PC-3 (cell line): ENCODE results near the gene POPDC2. TPM values are rescaled to one million over a fixed set of nuclear protein-coding genes. Genes with fewer than 3 reads are reported as not detected.
A peak's percentile ranks its signal among the peaks of the same experiment; 100 is the strongest.

ENCODE experiments used
- ATAC-seq: fragments of 200-7000 bp; cut with Tn5 transposase; 2 replicates; pipeline ENCODE4 v1.9.1; 2020; ENCODE audit warnings: mild to moderate bottlenecking, moderate library complexity
- Bru-seq: library from RNA; stranded (reverse); fragments of 400-500 nt; gene quantifications from one replicate; lab custom pipeline; 2021; lab: Mats Ljungman, UMichigan
- BruChase-seq, 2 experiments: library from RNA; stranded (reverse); fragments of 400-500 nt; gene quantifications; one replicate each; lab custom pipeline; 2021; lab: Mats Ljungman, UMichigan
- BruUV-seq: library from RNA; stranded (reverse); fragments of 400-500 nt; replicated peaks from 2 replicates; lab custom pipeline; 2021; lab: Mats Ljungman, UMichigan
- CTCF ChIA-PET: fragments of 300-600 bp; sonication (Branson Sonifier 250); formaldehyde crosslinking; loops from one replicate; lab custom pipeline; 2022; ENCODE audit warnings: antibody characterized with exemption; lab: Charles Lee
- POLR2A ChIA-PET: fragments of 300-600 bp; sonication (Branson Sonifier 250); formaldehyde crosslinking; loops from one replicate; lab custom pipeline; 2022; ENCODE audit warnings: antibody characterized with exemption; ENCODE audit not compliant: unreplicated experiment; lab: Charles Lee
- DNase-seq: peaks from one replicate; pipeline ENCODE4 v3.0.0-alpha.2; 2015
- H2AFZ ChIP-seq: fragments of 300-600 bp; sonication (generic); 2 replicates; pipeline ENCODE4 v1.6.0; 2016; ENCODE audit warnings: antibody characterized with exemption, low read length
- H3F3A ChIP-seq: fragments of 300-600 bp; sonication (generic); one replicate; pipeline ENCODE4 v1.6.0; 2017; ENCODE audit warnings: antibody characterized with exemption, low read length, control low read depth, mild to moderate bottlenecking; ENCODE audit not compliant: unreplicated experiment
- H3K27ac ChIP-seq: fragments of 300-600 bp; sonication (generic); 2 replicates; pipeline ENCODE4 v1.5.1; 2016; ENCODE audit warnings: mild to moderate bottlenecking, low read length
- H3K27me3 ChIP-seq: fragments of 300-600 bp; sonication (generic); 2 replicates; pipeline ENCODE4 v1.6.1; 2016; ENCODE audit warnings: low read length, mixed read lengths
- H3K36me3 ChIP-seq: fragments of 300-600 bp; sonication (generic); 2 replicates; pipeline ENCODE4 v1.6.1; 2016; ENCODE audit warnings: low read depth, mixed run types, low read length, mixed read lengths
- H3K4me1 ChIP-seq: fragments of 300-600 bp; sonication (generic); 2 replicates; pipeline ENCODE4 v1.5.1; 2016; ENCODE audit warnings: low read length; ENCODE audit not compliant: insufficient read depth
- H3K4me2 ChIP-seq: fragments of 300-600 bp; sonication (generic); 2 replicates; pipeline ENCODE4 v1.6.0; 2016; ENCODE audit warnings: low read length
- H3K4me3 ChIP-seq: fragments of 300-600 bp; sonication (generic); 2 replicates; pipeline ENCODE4 v1.5.1; 2016; ENCODE audit warnings: mild to moderate bottlenecking, low read length, mixed read lengths
- H3K79me2 ChIP-seq: fragments of 300-600 bp; sonication (generic); 2 replicates; pipeline ENCODE4 v1.6.1; 2017; ENCODE audit warnings: low read length, mixed read lengths
- H3K9ac ChIP-seq: fragments of 300-600 bp; sonication (generic); 2 replicates; pipeline ENCODE4 v1.6.0; 2016; ENCODE audit warnings: mild to moderate bottlenecking, low read length
- H3K9me2 ChIP-seq: fragments of 300-600 bp; sonication (generic); replicated peaks from 2 replicates; pipeline ENCODE4 v1.6.1; 2016; ENCODE audit warnings: mixed run types, low read length, mixed read lengths
- H3K9me3 ChIP-seq: fragments of 300-600 bp; sonication (generic); 2 replicates; pipeline ENCODE4 v1.6.1; 2016; ENCODE audit warnings: low read length, mixed read lengths
- H4K20me1 ChIP-seq: fragments of 300-600 bp; sonication (generic); 2 replicates; pipeline ENCODE4 v1.6.1; 2016; ENCODE audit warnings: low read length, mixed read lengths
- CTCF ChIP-seq: fragments of 300-600 bp; sonication (generic); conservative IDR thresholded peaks from 2 replicates; pipeline ENCODE4 v1.5.1; 2017; ENCODE audit warnings: antibody characterized with exemption, low read depth, mild to moderate bottlenecking, low read length
- EZH2 ChIP-seq: fragments of 300-600 bp; sonication (generic); IDR thresholded peaks from one replicate; pipeline ENCODE4 v1.6.1; 2017; ENCODE audit warnings: antibody characterized with exemption, mild to moderate bottlenecking, low read length; ENCODE audit not compliant: unreplicated experiment
- EZH2phosphoT487 ChIP-seq: fragments of 300-600 bp; sonication (generic); IDR thresholded peaks from 2 replicates; pipeline ENCODE4 v1.6.1; 2018; ENCODE audit warnings: mild to moderate bottlenecking, antibody characterized with exemption, low read length, borderline replicate concordance
- intact Hi-C: fragments of 100-400 bp; cut with micrococcal nuclease; formaldehyde crosslinking; loops from 2 replicates; pipeline ENCODE4 v1.9.0; 2023
- long read RNA-seq: library from polyadenylated mRNA; unstranded; transcript quantifications from one replicate; pipeline ENCODE4 v2.0.0, GENCODE V29; 2021; ENCODE audit not compliant: unreplicated experiment
- total RNA-seq: library from RNA; depleted of rRNA; stranded (reverse); fragments of >200 nt; gene quantifications from 2 replicates; pipeline ENCODE4 v1.2.3, GENCODE V29; 2014; rRNA removed

The POPDC2 gene
- total RNA-seq (0.62 and 0.98 TPM in 2 replicates), Bru-seq, nascent RNA (percentile 47 among the genes with signal in this experiment), BruChase-seq, experiment 1, labeled RNA remaining after a 6-hour chase (percentile 59 among the genes with signal in this experiment), BruChase-seq, experiment 2, labeled RNA remaining after a 2-hour chase (percentile 65 among the genes with signal in this experiment)
- long read RNA-seq, partial matches to known transcripts, result 1 of 7 reads
- long read RNA-seq, other reads (novel, unspliced or antisense), result 6 of 7 reads

GRCh38 chr3:119660474-119661440, at the start of gene POPDC2:
TSS of gene POPDC2 (minus strand) at chr3:119660589. CDS start at chr3:119660423, 166 bp downstream.
- H3K9ac ChIP-seq, result no peak within 1 kb of the TSS
- no peaks in the 10 kb centered on the region for H3K9me3 ChIP-seq
- no peak within 1 kb of the TSS for H3K4me3 ChIP-seq
- no peak for ATAC-seq
- ChIA-PET CTCF (no interaction called here), POLR2A (interaction anchor here (0.9 kb wide), 1 partner anchor 16 kb away, joined by 5 read pairs; no protein-coding TSS in a partner anchor)
- H4K20me1 ChIP-seq, result no peaks in the 10 kb centered on the region
- H2AFZ ChIP-seq, result no peak within 1 kb of the TSS
- no peak for TF ChIP-seq EZH2
- TF ChIP-seq CTCF, result no peak
- TF ChIP-seq EZH2phosphoT487, result no peak
- no peaks in the 10 kb centered on the region for H3K27me3 ChIP-seq
- no peaks in the 10 kb centered on the region; the same call in 1 of the 2 replicates for H3K9me2 ChIP-seq
- peak within 1 kb of the TSS; percentile 4; the same call in 1 of the 2 replicates for H3K27ac ChIP-seq
- intact Hi-C loops, result loop anchor here (5.0 kb wide), 1 partner anchor 158 kb away; no protein-coding TSS in a partner anchor
- peaks cover 18% of the 10 kb centered on the region for H3F3A ChIP-seq
- DNase-seq, result no peak
- no peak within 1 kb of the TSS for H3K4me2 ChIP-seq
- BruUV-seq, result no TSS peak
- H3K36me3 ChIP-seq, result no peaks in the 10 kb centered on the region
- peaks cover 48% of the 10 kb centered on the region for H3K4me1 ChIP-seq
- H3K79me2 ChIP-seq, result no peaks in the 10 kb centered on the region

DNA sequence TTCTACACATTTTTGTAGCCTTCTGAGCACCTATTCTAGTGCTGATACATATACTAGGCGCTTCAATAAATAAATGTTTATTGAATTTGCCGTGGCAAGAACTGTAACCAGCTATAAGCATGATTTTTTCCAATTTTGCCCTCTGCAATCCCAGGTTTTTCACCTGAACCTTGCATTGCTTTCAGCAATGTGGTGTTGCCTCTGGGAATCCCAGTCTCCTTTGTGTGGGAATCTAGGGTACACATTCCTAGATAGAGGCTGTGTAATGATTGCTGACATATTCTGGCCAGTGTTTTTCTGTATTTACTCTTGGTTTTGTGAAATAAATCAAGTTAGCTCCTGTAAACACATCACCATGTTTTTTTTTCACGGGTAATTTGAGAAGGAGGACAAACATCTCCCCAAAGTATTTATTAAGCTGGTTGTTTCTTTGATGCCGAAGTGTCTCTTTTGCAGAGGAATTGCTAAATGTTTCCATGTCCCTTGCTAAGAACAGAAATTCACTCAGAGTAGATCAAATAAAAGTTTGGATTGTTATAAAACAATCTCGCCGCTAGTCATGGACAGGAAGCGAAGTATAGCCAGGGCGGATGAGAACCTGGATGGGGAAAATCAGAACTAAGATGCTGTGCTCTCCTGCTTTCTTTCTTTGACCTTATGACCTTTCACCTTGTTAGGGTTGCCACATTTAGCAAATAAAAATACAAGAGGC, 43.6 kb upstream of the POPDC2 start:
- ATAC-seq, result no peak
- BruUV-seq, result no TSS peak

More for the DNA sequence above, 43.6 kb upstream of the POPDC2 start:
- H4K20me1 ChIP-seq, result no peaks in the 10 kb centered on the region
- H3K9me2 ChIP-seq, result no peaks in the 10 kb centered on the region
- ChIA-PET CTCF (no interaction called here), POLR2A (no interaction called here)
- H3K36me3 ChIP-seq, result no peaks in the 10 kb centered on the region
- peak overlapping the region; percentile 71 for H3K4me3 ChIP-seq
- peaks cover 17% of the 10 kb centered on the region for H3K4me1 ChIP-seq
- no peak overlapping the region for H3K9ac ChIP-seq
- H3K79me2 ChIP-seq, result no peaks in the 10 kb centered on the region
- TF ChIP-seq EZH2, result no peak
- TF ChIP-seq CTCF, result no peak
- no peak for TF ChIP-seq EZH2phosphoT487
- H3K27me3 ChIP-seq, result peaks cover 8% of the 10 kb centered on the region; the same call in 1 of the 2 replicates
- no peaks in the 10 kb centered on the region for H3K9me3 ChIP-seq
- H3K4me2 ChIP-seq, result peak overlapping the region; percentile 93
- H3K27ac ChIP-seq, result no peak overlapping the region
- intact Hi-C loops, result no loop called here
- no peak for DNase-seq
- no peaks in the 10 kb centered on the region for H3F3A ChIP-seq
- H2AFZ ChIP-seq, result peak overlapping the region; percentile 93
